SK-N-SH treated with all-trans-retinoic acid at 6 μM for 48 hours (cell line): ENCODE data around the gene SAMMSON.

Source experiments
- RARB ChIP-seq: fragments of 250-450 bp; sonication (Bioruptor Pico); IDR thresholded peaks from 2 replicates; pipeline ENCODE4 v1.8.0; 2021; ENCODE audit warnings: mild to moderate bottlenecking, moderate library complexity
- ZFP30 ChIP-seq: fragments of 450-650 bp; formaldehyde crosslinking; IDR thresholded peaks from 2 replicates; pipeline ENCODE4 v1.5.0; 2022; ENCODE audit warnings: mild to moderate bottlenecking, moderate library complexity

DNA sequence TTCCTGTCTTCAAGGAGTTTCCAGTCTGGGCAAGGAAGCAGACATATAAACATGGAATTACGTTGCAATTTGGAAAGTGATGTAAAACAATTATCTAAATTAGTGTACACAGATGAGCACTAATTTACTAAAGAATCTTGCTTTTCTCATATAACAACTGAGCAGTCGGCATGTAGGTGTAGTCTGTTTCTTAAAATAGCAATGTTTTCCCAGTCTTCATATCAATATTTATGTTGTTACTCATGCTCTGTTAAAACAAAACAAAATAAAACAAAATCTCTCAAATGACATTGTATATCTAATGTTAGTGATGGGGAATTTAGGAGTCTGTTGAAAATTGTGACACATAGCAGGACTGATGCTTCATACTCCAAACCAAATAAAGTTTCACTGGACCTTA lies 75.6 kb downstream of the SAMMSON start:
- TF ChIP-seq RARB, result no peak
- no peak for TF ChIP-seq ZFP30 (CRISPR knock-in tag)
